Measurements from ENCODE around the gene KCNIP4. TPM values are rescaled to one million over a fixed set of nuclear protein-coding genes. Genes with fewer than 3 reads are reported as not detected.

Gene KCNIP4
- total and polyA plus RNA-seq, 2 donors (not counting 3 experiments of a cell fraction or from before 2014, with no cell fraction given), result not detected

GRCh38 chr4:21347142-21347541, 601.4 kb downstream of the KCNIP4 start:
- no peak overlapping the region for H2AFZ ChIP-seq (ENCODE audit: low read depth, low read length)
- dilution Hi-C loops (cut with MboI; ENCODE audit: extremely low pct_ligation_motif_present, low sequenced_read_pairs) (no loop called here), intact Hi-C loops (cut with micrococcal nuclease) (no loop called here)
- H3K9me3 ChIP-seq (replicated peaks; ENCODE audit: control insufficient read depth, insufficient read depth, low read length), result no peaks in the 10 kb centered on the region
- no peaks in the 10 kb centered on the region for H3K27me3 ChIP-seq (ENCODE audit: control insufficient read depth in 2 of 2, insufficient read depth in 2 of 2, low read length in 2 of 2)
- H3K79me2 ChIP-seq (ENCODE audit: control insufficient read depth, insufficient read depth, low read length), result no peaks in the 10 kb centered on the region
- ChIA-PET CTCF (interaction anchor here (1.5 kb wide), 1 partner anchor 11 kb away, joined by 3 read pairs; no protein-coding TSS in a partner anchor), POLR2A (no interaction called here)
- no peaks in the 10 kb centered on the region for H3K9me1 ChIP-seq (replicated peaks; ENCODE audit: control insufficient read depth, extremely low read depth, insufficient read depth, low read length)
- H3K4me1 ChIP-seq (ENCODE audit: control insufficient read depth, extremely low read depth, insufficient read depth, low read length), result no peaks in the 10 kb centered on the region
- no peak overlapping the region for H3K9ac ChIP-seq (replicated peaks; ENCODE audit: extremely low read depth, insufficient read depth, low read length)
- DNase-seq (ENCODE audit: low read depth, low spot score) (no peak), FAIRE-seq (no peak)
- H3K4me3 ChIP-seq (replicated peaks in 1 of 3; ENCODE audit: insufficient read depth in 1 of 3, low read depth in 1 of 3, low read length in 3 of 3), result no peak overlapping the region
- H4K20me1 ChIP-seq (replicated peaks; ENCODE audit: control insufficient read depth, extremely low read depth, insufficient read depth, low read length), result no peaks in the 10 kb centered on the region
- TF ChIP-seq JUN (IDR thresholded peaks at IDR 0.05; ENCODE audit: borderline replicate concordance, insufficient read depth, insufficient read length, low read depth), result no peak
- no peak for TF ChIP-seq EZH2 (IDR thresholded peaks at IDR 0.05; ENCODE audit: borderline replicate concordance, low read depth, low read length, severe bottlenecking)
- no peak for TF ChIP-seq MYC (IDR thresholded peaks at IDR 0.05; ENCODE audit: low read depth, low read length)
- no peak for TF ChIP-seq POLR2A (IDR thresholded peaks at IDR 0.05; ENCODE audit: low read depth, low read length)
- TF ChIP-seq POLR2AphosphoS5 (IDR thresholded peaks at IDR 0.05; ENCODE audit: insufficient read depth, low read depth, low read length), result no peak
- TF ChIP-seq, protein P1, sequence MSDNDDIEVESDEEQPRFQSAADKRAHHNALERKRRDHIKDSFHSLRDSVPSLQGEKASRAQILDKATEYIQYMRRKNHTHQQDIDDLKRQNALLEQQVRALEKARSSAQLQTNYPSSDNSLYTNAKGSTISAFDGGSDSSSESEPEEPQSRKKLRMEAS (IDR thresholded peaks at IDR 0.05; ENCODE audit: insufficient read depth, insufficient read length), result no peak
- no peak for TF ChIP-seq GATA2 (IDR thresholded peaks at IDR 0.05; ENCODE audit: insufficient read depth, insufficient read length, low read depth, low read length)
- no peak for TF ChIP-seq CTCF (IDR thresholded peaks at IDR 0.05; ENCODE audit: extremely low read depth in 1 of 2, insufficient read depth in 1 of 2, low read depth in 1 of 2, low read length in 2 of 2)
- TF ChIP-seq FOS (IDR thresholded peaks at IDR 0.05; ENCODE audit: borderline replicate concordance, insufficient read depth, low read length), result no peak
- BruUV-seq (replicated peaks), result no TSS peak
- H3K27ac ChIP-seq (ENCODE audit: insufficient read depth, low read depth, low read length), result no peak overlapping the region
- no peak overlapping the region for H3K4me2 ChIP-seq (ENCODE audit: insufficient read depth, low read length)
- H3K36me3 ChIP-seq (ENCODE audit: control insufficient read depth in 2 of 2, extremely low read depth in 1 of 2, insufficient read depth in 2 of 2, low read length in 2 of 2), result no peaks in the 10 kb centered on the region

All from endothelial cell of umbilical vein (primary cell).